A549 (cell line): ENCODE results near the gene JAZF1. TPM values are rescaled to one million over a fixed set of nuclear protein-coding genes. Genes with fewer than 3 reads are reported as not detected.

Experiments used
- ATAC-seq, 2 experiments: fragments of 200-7000 bp in 1 of 2; fragments of >200 bp in 1 of 2; cut with Nextera tagmentation in 1 of 2; cut with Tn5 transposase in 1 of 2; 3 replicates each; pipeline versions ENCODE4 v1.8.0 to v1.9.1; 2018 to 2020; ENCODE audit warnings: mild to moderate bottlenecking in 1 of 2, moderate library complexity in 1 of 2
- CTCF ChIA-PET: fragments of 300-600 bp; sonication (Branson Sonifier 250); formaldehyde crosslinking; extraction: SDS; loops from one replicate; lab custom pipeline; 2021; ENCODE audit warnings: antibody characterized with exemption, inconsistent platforms; lab: Yijun Ruan, JAX
- POLR2A ChIA-PET: fragments of 350-600 bp; formaldehyde crosslinking; extraction: SDS; loops from one replicate; lab custom pipeline; 2021; ENCODE audit warnings: antibody characterized with exemption, inconsistent platforms; lab: Yijun Ruan, JAX
- DNase-seq, 2 experiments: peaks; one replicate each; pipeline versions ENCODE4 v3.0.0 to v3.0.0-alpha.2; 2011 to 2016; ENCODE audit warnings: low read depth in 1 of 2, low spot score in 1 of 2
- FAIRE-seq: peaks from 2 replicates; lab custom pipeline; 2011; peaks lifted over from hg19 to GRCh38; lab: Jason Lieb, UNC
- H3K27ac ChIP-seq, 2 experiments: fragments of >200 bp; sonication (Bioruptor Twin); formaldehyde crosslinking; 3 replicates each; pipeline ENCODE4 v1.5.1; 2016 to 2017
- H3K4me1 ChIP-seq: fragments of >200 bp; sonication (Bioruptor Twin); formaldehyde crosslinking; 3 replicates; pipeline ENCODE4 v1.6.1; 2016
- H3K4me2 ChIP-seq: fragments of >200 bp; sonication (Bioruptor Twin); formaldehyde crosslinking; 3 replicates; pipeline ENCODE4 v1.6.1; 2016
- H3K4me3 ChIP-seq: fragments of >200 bp; sonication (Bioruptor Twin); formaldehyde crosslinking; 3 replicates; pipeline ENCODE4 v1.5.1; 2016
- H3K9me3 ChIP-seq: fragments of >200 bp; sonication (Bioruptor Twin); formaldehyde crosslinking; 3 replicates; pipeline ENCODE4 v1.6.1; 2016
- CEBPB ChIP-seq, 2 experiments: fragments of >200 bp in 1 of 2; sonication (Bioruptor Twin) in 1 of 2; formaldehyde crosslinking in 1 of 2; IDR thresholded peaks; 2 replicates each; pipeline ENCODE4 v1.6.1; 2012 to 2016
- CHD4 ChIP-seq: fragments of 200-600 bp; sonication (generic); IDR thresholded peaks from 2 replicates; pipeline ENCODE4 v1.6.1; 2016; ENCODE audit warnings: antibody characterized with exemption, mild to moderate bottlenecking, borderline replicate concordance
- EHF ChIP-seq: fragments of 250-450 bp; sonication (Bioruptor Pico); IDR thresholded peaks from 2 replicates; pipeline ENCODE4 v1.5.0; 2020; ENCODE audit warnings: mild to moderate bottlenecking
- EHMT2 ChIP-seq: fragments of 200-600 bp; sonication (generic); IDR thresholded peaks from 2 replicates; pipeline ENCODE4 v1.6.1; 2016; ENCODE audit warnings: antibody characterized with exemption, low read depth, mild to moderate bottlenecking, moderate library complexity
- EP300 ChIP-seq, 2 experiments: fragments of >200 bp; sonication (Bioruptor Twin); formaldehyde crosslinking; IDR thresholded peaks; 2 replicates in 1 of 2; 3 replicates in 1 of 2; pipeline ENCODE4 v1.6.1; 2016 to 2017
- ESRRA ChIP-seq: fragments of 150-350 bp; IDR thresholded peaks from 2 replicates; pipeline ENCODE4 v1.6.1; 2014; ENCODE audit warnings: mild to moderate bottlenecking, low read length, borderline replicate concordance
- FOSB ChIP-seq: fragments of 250-450 bp; sonication (Bioruptor Pico); IDR thresholded peaks from 2 replicates; pipeline ENCODE4 v1.5.0; 2020; ENCODE audit warnings: mild to moderate bottlenecking, moderate library complexity
- FOXS1 ChIP-seq: fragments of 250-450 bp; sonication (Bioruptor Pico); IDR thresholded peaks from 2 replicates; pipeline ENCODE4 v1.5.0; 2020; ENCODE audit warnings: mild to moderate bottlenecking, moderate library complexity
- GATA3 ChIP-seq: IDR thresholded peaks from 2 replicates; pipeline ENCODE4 v1.6.1; 2012; ENCODE audit warnings: borderline replicate concordance
- HOXB13 ChIP-seq: fragments of 250-450 bp; sonication (Bioruptor Pico); IDR thresholded peaks from 2 replicates; pipeline ENCODE4 v1.5.0; 2020; ENCODE audit warnings: low read depth, mild to moderate bottlenecking, moderate library complexity
- KDM1A ChIP-seq: fragments of 200-600 bp; sonication (generic); IDR thresholded peaks from 2 replicates; pipeline ENCODE4 v1.6.1; 2016; ENCODE audit warnings: low read depth, mild to moderate bottlenecking
- MYC ChIP-seq: IDR thresholded peaks from 2 replicates; pipeline ENCODE4 v1.6.1; 2012; ENCODE audit warnings: mild to moderate bottlenecking, inconsistent platforms, low read length, improper control_type of control experiment, borderline replicate concordance
- NFE2L2 ChIP-seq: fragments of 150-350 bp; conservative IDR thresholded peaks from 2 replicates; pipeline ENCODE4 v1.6.1; 2014; ENCODE audit warnings: low read length
- NR3C1 ChIP-seq: fragments of >200 bp; sonication (Bioruptor Twin); formaldehyde crosslinking; IDR thresholded peaks from 3 replicates; pipeline ENCODE4 v1.6.1; 2017
- PHF8 ChIP-seq: fragments of 200-600 bp; sonication (generic); IDR thresholded peaks from 2 replicates; pipeline ENCODE4 v1.6.1; 2016; ENCODE audit warnings: low read depth, mild to moderate bottlenecking, antibody characterized with exemption, moderate library complexity, borderline replicate concordance
- RAD21 ChIP-seq, 2 experiments: fragments of >200 bp in 1 of 2; sonication (Bioruptor Twin) in 1 of 2; formaldehyde crosslinking in 1 of 2; IDR thresholded peaks in 1 of 2; conservative IDR thresholded peaks in 1 of 2; 2 replicates in 1 of 2; 3 replicates in 1 of 2; pipeline ENCODE4 v1.6.1; 2012 to 2018; ENCODE audit warnings: inconsistent platforms in 1 of 2
- RARB ChIP-seq: fragments of 250-450 bp; sonication (Bioruptor Pico); IDR thresholded peaks from 2 replicates; pipeline ENCODE4 v1.8.0; 2021; ENCODE audit warnings: mild to moderate bottlenecking, moderate library complexity
- RCOR1 ChIP-seq: fragments of 150-350 bp; IDR thresholded peaks from 2 replicates; pipeline ENCODE4 v1.6.1; 2014; ENCODE audit warnings: antibody characterized with exemption, low read length, low read depth
- SMC3 ChIP-seq: fragments of >200 bp; sonication (Bioruptor Twin); formaldehyde crosslinking; IDR thresholded peaks from 3 replicates; pipeline ENCODE4 v1.6.1; 2018; ENCODE audit warnings: inconsistent platforms
- SREBF2 ChIP-seq: fragments of 450-650 bp; IDR thresholded peaks from 2 replicates; pipeline ENCODE4 v1.6.1; 2014; ENCODE audit warnings: mild to moderate bottlenecking, moderate library complexity
- TFCP2L1 ChIP-seq: fragments of 250-450 bp; sonication (Bioruptor Pico); IDR thresholded peaks from 2 replicates; pipeline ENCODE4 v1.5.0; 2021; ENCODE audit warnings: mild to moderate bottlenecking
- WGBS: methylation state at CpG from one replicate; pipeline ENCODE4 v1.1.6; 2017; ENCODE audit errors: missing lambda C conversion rate; 5-methylcytosine and 5-hydroxymethylcytosine counted together
- polyA plus RNA-seq, 4 experiments: library from polyadenylated mRNA; depleted of rRNA in 3 of 4; stranded (reverse); fragments of >200 nt; fragmentation: RNase III in 1 of 4; extraction: RNeasy Plus Mini Kit Qiagen cat#74134 plus additional on column Dnase treatment in 1 of 4; gene quantifications; 2 replicates in 3 of 4; 3 replicates in 1 of 4; pipeline ENCODE4 v1.2.3, GENCODE V29; 2011 to 2017
- TF ChIP-seq, protein P1 (sequence below): fragments of >200 bp; sonication (Bioruptor Twin); formaldehyde crosslinking; IDR thresholded peaks from 2 replicates; pipeline ENCODE4 v1.6.1; 2016
- TF ChIP-seq, protein P2 (sequence below): fragments of 250-450 bp; sonication (Bioruptor Pico); IDR thresholded peaks from 2 replicates; pipeline ENCODE4 v1.5.0; 2020; ENCODE audit warnings: low read depth, mild to moderate bottlenecking, moderate library complexity
- TF ChIP-seq, protein P3 (sequence below): IDR thresholded peaks from 2 replicates; pipeline ENCODE4 v1.6.1; 2012
- TF ChIP-seq, protein P4 (sequence below): fragments of 450-650 bp; IDR thresholded peaks from 2 replicates; pipeline ENCODE4 v1.6.1; 2014; ENCODE audit warnings: antibody characterized with exemption
- TF ChIP-seq, protein P5 (sequence below): fragments of 150-350 bp; IDR thresholded peaks from 2 replicates; pipeline ENCODE4 v1.6.1; 2014; ENCODE audit warnings: low read depth, mild to moderate bottlenecking, low read length
- TF ChIP-seq, protein P6 (sequence below): fragments of >200 bp; sonication (Bioruptor Twin); formaldehyde crosslinking; IDR thresholded peaks from 3 replicates; pipeline ENCODE4 v1.5.1; 2016
- TF ChIP-seq, protein P7 (sequence below): IDR thresholded peaks from 2 replicates; pipeline ENCODE4 v1.6.1; 2012

Gene JAZF1
- polyA plus RNA-seq, 2 of the 4 experiments (the other 2 are of a cell fraction): 1.9 to 2.8 TPM

DNA sequence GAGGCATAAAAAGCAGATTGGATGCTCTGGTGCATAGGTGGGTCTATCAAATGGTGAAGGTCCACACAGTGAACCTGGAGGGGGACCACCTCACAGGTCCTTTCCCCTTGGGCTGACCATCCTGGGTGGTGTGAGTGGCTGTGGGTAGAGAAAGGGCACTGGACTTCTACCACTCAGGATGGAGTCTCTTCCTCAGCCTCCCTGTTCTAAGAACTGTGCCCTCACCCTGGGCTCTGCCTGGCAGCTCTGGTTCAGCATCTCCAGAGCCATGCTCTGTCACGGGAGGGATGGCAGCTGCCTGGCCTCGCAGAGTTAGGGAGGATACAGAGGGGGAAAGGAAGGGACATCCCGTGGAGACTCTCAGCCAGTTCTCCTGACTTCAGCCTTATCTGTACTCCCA lies 318.8 kb downstream of the JAZF1 start:
- Histone ChIP-seq H3K9me3 (no peaks in the 10 kb centered on the region), H3K4me3 (no peak overlapping the region), H3K4me2 (no peak overlapping the region), H3K4me1 (no peaks in the 10 kb centered on the region), H3K27ac (no peak overlapping the region)
- no peak for DNase-seq
- ChIA-PET CTCF (interaction anchor here (0.6 to 1.3 kb wide), 4 partner anchors 19 to 651 kb away, joined by 3 to 5 read pairs (median 3); no protein-coding TSS in a partner anchor), POLR2A (no interaction called here)
- WGBS: 69% methylated on average over 3 of the region's 3 CpGs
- ATAC-seq: no peak
- no peak for FAIRE-seq
- TF ChIP-seq, protein P1, sequence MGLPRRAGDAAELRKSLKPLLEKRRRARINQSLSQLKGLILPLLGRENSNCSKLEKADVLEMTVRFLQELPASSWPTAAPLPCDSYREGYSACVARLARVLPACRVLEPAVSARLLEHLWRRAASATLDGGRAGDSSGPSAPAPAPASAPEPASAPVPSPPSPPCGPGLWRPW: no peak
- TF ChIP-seq, protein P2, sequence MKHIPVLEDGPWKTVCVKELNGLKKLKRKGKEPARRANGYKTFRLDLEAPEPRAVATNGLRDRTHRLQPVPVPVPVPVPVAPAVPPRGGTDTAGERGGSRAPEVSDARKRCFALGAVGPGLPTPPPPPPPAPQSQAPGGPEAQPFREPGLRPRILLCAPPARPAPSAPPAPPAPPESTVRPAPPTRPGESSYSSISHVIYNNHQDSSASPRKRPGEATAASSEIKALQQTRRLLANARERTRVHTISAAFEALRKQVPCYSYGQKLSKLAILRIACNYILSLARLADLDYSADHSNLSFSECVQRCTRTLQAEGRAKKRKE (CRISPR knock-in tag): no peak
- TF ChIP-seq, protein P3, sequence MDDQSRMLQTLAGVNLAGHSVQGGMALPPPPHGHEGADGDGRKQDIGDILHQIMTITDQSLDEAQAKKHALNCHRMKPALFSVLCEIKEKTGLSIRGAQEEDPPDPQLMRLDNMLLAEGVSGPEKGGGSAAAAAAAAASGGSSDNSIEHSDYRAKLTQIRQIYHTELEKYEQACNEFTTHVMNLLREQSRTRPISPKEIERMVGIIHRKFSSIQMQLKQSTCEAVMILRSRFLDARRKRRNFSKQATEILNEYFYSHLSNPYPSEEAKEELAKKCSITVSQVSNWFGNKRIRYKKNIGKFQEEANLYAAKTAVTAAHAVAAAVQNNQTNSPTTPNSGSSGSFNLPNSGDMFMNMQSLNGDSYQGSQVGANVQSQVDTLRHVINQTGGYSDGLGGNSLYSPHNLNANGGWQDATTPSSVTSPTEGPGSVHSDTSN: no peak
- no peak for TF ChIP-seq EHF (CRISPR knock-in tag)
- TF ChIP-seq, protein P4, sequence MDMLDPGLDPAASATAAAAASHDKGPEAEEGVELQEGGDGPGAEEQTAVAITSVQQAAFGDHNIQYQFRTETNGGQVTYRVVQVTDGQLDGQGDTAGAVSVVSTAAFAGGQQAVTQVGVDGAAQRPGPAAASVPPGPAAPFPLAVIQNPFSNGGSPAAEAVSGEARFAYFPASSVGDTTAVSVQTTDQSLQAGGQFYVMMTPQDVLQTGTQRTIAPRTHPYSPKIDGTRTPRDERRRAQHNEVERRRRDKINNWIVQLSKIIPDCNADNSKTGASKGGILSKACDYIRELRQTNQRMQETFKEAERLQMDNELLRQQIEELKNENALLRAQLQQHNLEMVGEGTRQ: no peak
- no peak for TF ChIP-seq RCOR1
- TF ChIP-seq, protein P5, sequence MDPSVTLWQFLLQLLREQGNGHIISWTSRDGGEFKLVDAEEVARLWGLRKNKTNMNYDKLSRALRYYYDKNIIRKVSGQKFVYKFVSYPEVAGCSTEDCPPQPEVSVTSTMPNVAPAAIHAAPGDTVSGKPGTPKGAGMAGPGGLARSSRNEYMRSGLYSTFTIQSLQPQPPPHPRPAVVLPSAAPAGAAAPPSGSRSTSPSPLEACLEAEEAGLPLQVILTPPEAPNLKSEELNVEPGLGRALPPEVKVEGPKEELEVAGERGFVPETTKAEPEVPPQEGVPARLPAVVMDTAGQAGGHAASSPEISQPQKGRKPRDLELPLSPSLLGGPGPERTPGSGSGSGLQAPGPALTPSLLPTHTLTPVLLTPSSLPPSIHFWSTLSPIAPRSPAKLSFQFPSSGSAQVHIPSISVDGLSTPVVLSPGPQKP: no peak
- TF ChIP-seq RARB (CRISPR knock-in tag): no peak
- no peak for TF ChIP-seq FOXS1 (CRISPR knock-in tag)
- no peak for TF ChIP-seq GATA3
- TF ChIP-seq KDM1A: no peak
- TF ChIP-seq CEBPB (IDR thresholded peaks at IDR 0.05): no peak
- TF ChIP-seq TFCP2L1 (CRISPR knock-in tag): no peak
- TF ChIP-seq NR3C1: no peak
- TF ChIP-seq EHMT2: no peak
- TF ChIP-seq EP300 (IDR thresholded peaks at IDR 0.05): no peak
- TF ChIP-seq MYC: no peak

DNA sequence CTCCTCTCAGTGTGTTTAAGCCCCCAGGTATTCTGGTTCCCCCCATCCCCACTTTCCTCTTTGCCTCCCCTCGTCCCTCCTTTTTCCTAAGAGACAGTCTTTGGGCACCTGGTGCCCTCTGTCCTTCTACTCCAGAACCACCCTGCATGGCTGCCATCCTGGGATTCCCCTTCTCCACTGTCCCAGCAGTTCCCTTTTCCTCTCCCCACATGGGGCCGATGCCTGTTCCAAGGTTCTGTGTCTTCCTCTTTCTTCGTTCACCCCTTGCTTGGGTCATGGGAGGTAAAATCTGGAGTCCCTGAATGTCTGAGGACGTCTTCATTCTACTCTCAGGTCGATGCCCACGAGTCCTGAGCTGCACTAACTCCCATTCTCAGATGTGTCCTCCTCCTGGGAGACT lies 319.8 kb downstream of the JAZF1 start:
- H3K4me3 ChIP-seq: no peak overlapping the region
- H3K4me2 ChIP-seq: no peak overlapping the region
- WGBS: 54% methylated on average over 6 of the region's 6 CpGs
- no peaks in the 10 kb centered on the region for H3K4me1 ChIP-seq
- no peak; a peak in 2 of 6 replicates for ATAC-seq
- TF ChIP-seq NFE2L2 (no peak), CHD4 (no peak), EHMT2 (no peak), SMC3 (no peak), CEBPB (IDR thresholded peaks at IDR 0.05) (no peak), ESRRA (no peak), RAD21 (conservative IDR thresholded peaks at IDR 0.05 in 1 of 2, IDR thresholded peaks at IDR 0.05 in 1 of 2) (no peak), HOXB13 (CRISPR knock-in tag) (no peak), MYC (no peak), FOSB (no peak), FOXS1 (CRISPR knock-in tag) (no peak), SREBF2 (no peak), PHF8 (no peak)
- TF ChIP-seq, protein P4: no peak
- TF ChIP-seq, protein P2 (CRISPR knock-in tag): no peak
- TF ChIP-seq, protein P6, sequence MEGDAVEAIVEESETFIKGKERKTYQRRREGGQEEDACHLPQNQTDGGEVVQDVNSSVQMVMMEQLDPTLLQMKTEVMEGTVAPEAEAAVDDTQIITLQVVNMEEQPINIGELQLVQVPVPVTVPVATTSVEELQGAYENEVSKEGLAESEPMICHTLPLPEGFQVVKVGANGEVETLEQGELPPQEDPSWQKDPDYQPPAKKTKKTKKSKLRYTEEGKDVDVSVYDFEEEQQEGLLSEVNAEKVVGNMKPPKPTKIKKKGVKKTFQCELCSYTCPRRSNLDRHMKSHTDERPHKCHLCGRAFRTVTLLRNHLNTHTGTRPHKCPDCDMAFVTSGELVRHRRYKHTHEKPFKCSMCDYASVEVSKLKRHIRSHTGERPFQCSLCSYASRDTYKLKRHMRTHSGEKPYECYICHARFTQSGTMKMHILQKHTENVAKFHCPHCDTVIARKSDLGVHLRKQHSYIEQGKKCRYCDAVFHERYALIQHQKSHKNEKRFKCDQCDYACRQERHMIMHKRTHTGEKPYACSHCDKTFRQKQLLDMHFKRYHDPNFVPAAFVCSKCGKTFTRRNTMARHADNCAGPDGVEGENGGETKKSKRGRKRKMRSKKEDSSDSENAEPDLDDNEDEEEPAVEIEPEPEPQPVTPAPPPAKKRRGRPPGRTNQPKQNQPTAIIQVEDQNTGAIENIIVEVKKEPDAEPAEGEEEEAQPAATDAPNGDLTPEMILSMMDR: no peak
- TF ChIP-seq, protein P7, sequence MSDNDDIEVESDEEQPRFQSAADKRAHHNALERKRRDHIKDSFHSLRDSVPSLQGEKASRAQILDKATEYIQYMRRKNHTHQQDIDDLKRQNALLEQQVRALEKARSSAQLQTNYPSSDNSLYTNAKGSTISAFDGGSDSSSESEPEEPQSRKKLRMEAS: no peak
- TF ChIP-seq, protein P1: no peak
- no peak for DNase-seq
- no peak overlapping the region for H3K27ac ChIP-seq
- H3K9me3 ChIP-seq: no peaks in the 10 kb centered on the region
- POLR2A ChIA-PET: no interaction called here
- CTCF ChIA-PET: interaction anchor here (0.6 to 1.5 kb wide), 4 partner anchors 18 to 655 kb away, joined by 3 to 5 read pairs (median 4); no protein-coding TSS in a partner anchor
- FAIRE-seq: no peak
